HCT116 (cell line): Measurements from ENCODE around the gene ZCCHC3. TPM values are rescaled to one million over a fixed set of nuclear protein-coding genes. Genes with fewer than 3 reads are reported as not detected.

Source experiments
- ATAC-seq: fragments of 200-7000 bp; cut with Tn5 transposase; 2 replicates; pipeline ENCODE4 v1.9.1; 2020; ENCODE audit warnings: mild to moderate bottlenecking, moderate library complexity
- BruUV-seq: library from RNA; stranded (reverse); fragments of 400-500 nt; replicated peaks from 2 replicates; lab custom pipeline; 2021; lab: Mats Ljungman, UMichigan
- CTCF ChIA-PET: fragments of 300-600 bp; sonication (Branson Sonifier 250); formaldehyde crosslinking; loops from one replicate; lab custom pipeline; 2021; ENCODE audit warnings: antibody characterized with exemption; lab: Charles Lee
- POLR2A ChIA-PET: fragments of 300-600, 350-600 bp; sonication (Branson Sonifier 250); formaldehyde crosslinking; loops from one replicate; lab custom pipeline; 2021; ENCODE audit warnings: antibody characterized with exemption; lab: Charles Lee
- RAD21 ChIA-PET, 2 experiments: fragments of 300-600 bp; sonication (Branson Sonifier 250); formaldehyde crosslinking; loops; one replicate each; lab custom pipeline; 2023; ENCODE audit warnings: low total read pairs in 2 of 2; ENCODE audit not compliant: uncharacterized antibody in 2 of 2, unreplicated experiment in 2 of 2, low non-redundant PET in 1 of 2; lab: Charles Lee
- DNase-seq: peaks from one replicate; pipeline ENCODE4 v3.0.0-alpha.2; 2010; ENCODE audit warnings: low read depth, low spot score
- H2AFZ ChIP-seq: fragments of 200-600 bp; shearing (Covaris generic), sonication (generic); 2 replicates; pipeline ENCODE4 v1.6.1; 2017; ENCODE audit warnings: low read depth, mixed run types, mixed read lengths, antibody characterized with exemption, low read length; ENCODE audit not compliant: poor library complexity, severe bottlenecking
- H3K27ac ChIP-seq: 2 replicates; pipeline ENCODE4 v1.5.1; 2012; ENCODE audit warnings: low read depth, low read length
- H3K27me3 ChIP-seq: fragments of 200-600 bp; sonication (generic); 2 replicates; pipeline ENCODE4 v1.6.1; 2016; ENCODE audit warnings: mixed run types, low read length, mixed read lengths; ENCODE audit not compliant: insufficient read depth
- H3K36me3 ChIP-seq, 2 experiments: fragments of 200-500 bp in 1 of 2; fragments of 200-600 bp in 1 of 2; sonication (Bioruptor generic) in 1 of 2; sonication (generic) in 1 of 2; 2 replicates each; pipeline versions ENCODE4 v1.5.1 to v1.6.1; 2014 to 2016; ENCODE audit warnings: low read length in 2 of 2, inconsistent platforms in 1 of 2, mixed read lengths in 1 of 2, mixed run types in 1 of 2; ENCODE audit not compliant: insufficient read depth in 2 of 2, control insufficient read depth in 1 of 2
- H3K4me1 ChIP-seq, 2 experiments: fragments of 200-600 bp in 1 of 2; sonication (generic) in 1 of 2; 2 replicates each; pipeline versions ENCODE4 v1.5.1 to v1.6.1; 2012 to 2017; ENCODE audit warnings: low read length in 2 of 2, inconsistent platforms in 1 of 2, mild to moderate bottlenecking in 1 of 2, mixed read lengths in 1 of 2, mixed run types in 1 of 2, moderate library complexity in 1 of 2; ENCODE audit not compliant: insufficient read depth in 2 of 2, control insufficient read depth in 1 of 2
- H3K4me2 ChIP-seq: fragments of 200-600 bp; sonication (generic); 2 replicates; pipeline ENCODE4 v1.6.1; 2017; ENCODE audit warnings: mixed run types, low read length, mixed read lengths
- H3K4me3 ChIP-seq, 2 experiments: fragments of 200-600 bp in 1 of 2; sonication (generic) in 1 of 2; replicated peaks in 1 of 2; 2 replicates each; pipeline ENCODE4 v1.5.1; 2011 to 2016; ENCODE audit warnings: low read length in 2 of 2, control low read depth in 1 of 2, low read depth in 1 of 2, mild to moderate bottlenecking in 1 of 2, mixed read lengths in 1 of 2, mixed run types in 1 of 2
- H3K79me2 ChIP-seq: fragments of 200-600 bp; sonication (generic); 2 replicates; pipeline ENCODE4 v1.6.1; 2017; ENCODE audit warnings: mild to moderate bottlenecking, mixed run types, low read length, moderate library complexity, mixed read lengths; ENCODE audit not compliant: insufficient read depth
- H3K9ac ChIP-seq: fragments of 200-600 bp; sonication (generic); 2 replicates; pipeline ENCODE4 v1.6.1; 2016; ENCODE audit warnings: low read length, mixed read lengths
- H3K9me2 ChIP-seq: fragments of 200-600 bp; sonication (generic), shearing (Covaris generic); 2 replicates; pipeline ENCODE4 v1.6.1; 2017; ENCODE audit warnings: mixed run types, mild to moderate bottlenecking, moderate library complexity; ENCODE audit not compliant: insufficient read depth
- H3K9me3 ChIP-seq, 2 experiments: fragments of 200-500 bp in 1 of 2; fragments of 200-600 bp in 1 of 2; sonication (Bioruptor generic) in 1 of 2; sonication (generic) in 1 of 2; 2 replicates each; pipeline ENCODE4 v1.6.1; 2014 to 2017; ENCODE audit warnings: low read length in 2 of 2, mixed read lengths in 2 of 2, inconsistent platforms in 1 of 2, low read depth in 1 of 2, mild to moderate bottlenecking in 1 of 2, mixed run types in 1 of 2, moderate library complexity in 1 of 2; ENCODE audit not compliant: control insufficient read depth in 1 of 2, insufficient read depth in 1 of 2
- H4K20me1 ChIP-seq: fragments of 200-600 bp; sonication (generic), shearing (Covaris generic); 2 replicates; pipeline ENCODE4 v1.6.1; 2017; ENCODE audit warnings: mixed run types, mild to moderate bottlenecking, moderate library complexity; ENCODE audit not compliant: insufficient read depth
- CEBPB ChIP-seq: IDR thresholded peaks from 2 replicates; pipeline ENCODE4 v1.6.1; 2012; ENCODE audit warnings: low read depth
- EGR1 ChIP-seq: IDR thresholded peaks from 2 replicates; pipeline ENCODE4 v1.6.1; 2012; ENCODE audit warnings: low read depth
- EZH2phosphoT487 ChIP-seq: fragments of 200-600 bp; IDR thresholded peaks from 2 replicates; pipeline ENCODE4 v1.6.1; 2018; ENCODE audit warnings: antibody characterized with exemption, borderline replicate concordance
- FOSL1 ChIP-seq: IDR thresholded peaks from 2 replicates; pipeline ENCODE4 v1.6.1; 2012; ENCODE audit warnings: low read depth
- JUND ChIP-seq: IDR thresholded peaks from 2 replicates; pipeline ENCODE4 v1.6.1; 2012
- POLR2A ChIP-seq: IDR thresholded peaks from 2 replicates; pipeline ENCODE4 v1.7.0; 2011; ENCODE audit warnings: borderline replicate concordance; ENCODE audit not compliant: insufficient read depth, insufficient read length; ENCODE audit errors: extremely low read depth
- POLR2AphosphoS5 ChIP-seq: IDR thresholded peaks from 2 replicates; pipeline ENCODE4 v1.6.1; 2011; ENCODE audit warnings: mild to moderate bottlenecking, low read depth, low read length, moderate library complexity
- RAD21 ChIP-seq: IDR thresholded peaks from 2 replicates; pipeline ENCODE4 v1.6.1; 2012; ENCODE audit warnings: low read depth, mild to moderate bottlenecking
- SRF ChIP-seq: IDR thresholded peaks from 2 replicates; pipeline ENCODE4 v1.6.1; 2012; ENCODE audit warnings: low read depth
- TCF7L2 ChIP-seq: IDR thresholded peaks from 2 replicates; pipeline ENCODE4 v1.7.0; 2011; ENCODE audit warnings: borderline replicate concordance, inconsistent platforms; ENCODE audit not compliant: insufficient read depth, insufficient read length; ENCODE audit errors: extremely low read depth
- YY1 ChIP-seq: IDR thresholded peaks from 2 replicates; pipeline ENCODE4 v1.6.1; 2011; ENCODE audit warnings: low read length, low read depth, moderate library complexity, mild to moderate bottlenecking; ENCODE audit not compliant: insufficient replicate concordance; ENCODE audit errors: extremely low read depth
- ZFX ChIP-seq: fragments of 450-650 bp; IDR thresholded peaks from 2 replicates; pipeline ENCODE4 v1.6.1; 2017
- ZNF274 ChIP-seq: fragments of 200-500 bp; sonication (Bioruptor generic); IDR thresholded peaks from 2 replicates; pipeline ENCODE4 v1.6.1; 2014; ENCODE audit warnings: mild to moderate bottlenecking, low read depth, low read length, inconsistent platforms
- intact Hi-C: fragments of 100-400 bp; cut with micrococcal nuclease; formaldehyde crosslinking; loops from 2 replicates; pipeline ENCODE4 v1.10.0; 2022
- total RNA-seq: library from RNA; stranded (reverse); gene quantifications from one replicate; pipeline ENCODE4 v1.2.1, GENCODE V29; 2021; ENCODE audit not compliant: unreplicated experiment
- TF ChIP-seq, protein P1 (sequence below): IDR thresholded peaks from 2 replicates; pipeline ENCODE4 v1.6.1; 2012; ENCODE audit warnings: low read depth
- TF ChIP-seq, protein P2 (sequence below), 3 experiments: fragments of 200-600 bp in 1 of 3; sonication (generic) in 1 of 3; IDR thresholded peaks in 2 of 3; conservative IDR thresholded peaks in 1 of 3; 2 replicates each; pipeline ENCODE4 v1.5.1; 2012 to 2017; ENCODE audit warnings: low read depth in 2 of 3, low read length in 2 of 3, antibody characterized with exemption in 1 of 3, borderline replicate concordance in 1 of 3, control low read depth in 1 of 3, mild to moderate bottlenecking in 1 of 3, mixed read lengths in 1 of 3, mixed run types in 1 of 3, moderate library complexity in 1 of 3; ENCODE audit not compliant: insufficient read depth in 1 of 3
- TF ChIP-seq, protein P3 (sequence below): IDR thresholded peaks from 2 replicates; pipeline ENCODE4 v1.6.1; 2012

Gene ZCCHC3
- total RNA-seq, 1 experiment from 2014 or later = 19.3 TPM

DNA sequence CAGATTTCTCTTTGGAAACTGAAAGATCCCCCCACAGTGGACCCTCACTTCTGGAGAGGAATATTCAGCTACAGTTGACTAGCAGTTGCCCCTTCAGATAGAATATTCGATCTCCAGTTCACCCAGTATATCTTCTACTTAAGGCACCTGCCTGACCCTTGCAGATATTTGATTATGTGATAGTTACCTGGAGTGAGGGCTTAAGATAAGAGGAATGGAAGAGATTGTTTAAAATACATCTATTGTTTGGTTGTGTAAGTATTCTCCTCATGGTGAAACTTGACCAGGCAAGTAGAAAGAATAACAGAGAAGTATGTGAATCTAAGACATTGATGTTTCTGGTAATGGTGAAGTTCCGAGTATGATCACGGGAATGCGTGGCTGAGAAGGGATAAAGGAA, 1.6 kb upstream of the ZCCHC3 start:
- DNase-seq = no peak
- no peak overlapping the region for H3K27ac ChIP-seq
- H3K79me2 ChIP-seq = peaks cover 32% of the 10 kb centered on the region
- H3K9me2 ChIP-seq = no peaks in the 10 kb centered on the region
- H3K4me3 ChIP-seq = no peak overlapping the region
- H4K20me1 ChIP-seq = peaks cover 3% of the 10 kb centered on the region; the same call in 1 of the 2 replicates
- no peak for ATAC-seq
- no peaks in the 10 kb centered on the region for H3K27me3 ChIP-seq
- H3K9me3 ChIP-seq = no peaks in the 10 kb centered on the region
- intact Hi-C loops = no loop called here
- CTCF ChIA-PET = no interaction called here
- no peak overlapping the region for H3K9ac ChIP-seq
- TF ChIP-seq EZH2phosphoT487 (no peak), CEBPB (no peak), POLR2A (no peak), ZFX (no peak), RAD21 (no peak), JUND (no peak), TCF7L2 (no peak), SRF (no peak), ZNF274 (no peak), YY1 (no peak), POLR2AphosphoS5 (no peak), EGR1 (no peak), FOSL1 (no peak)
- TF ChIP-seq, protein P1, sequence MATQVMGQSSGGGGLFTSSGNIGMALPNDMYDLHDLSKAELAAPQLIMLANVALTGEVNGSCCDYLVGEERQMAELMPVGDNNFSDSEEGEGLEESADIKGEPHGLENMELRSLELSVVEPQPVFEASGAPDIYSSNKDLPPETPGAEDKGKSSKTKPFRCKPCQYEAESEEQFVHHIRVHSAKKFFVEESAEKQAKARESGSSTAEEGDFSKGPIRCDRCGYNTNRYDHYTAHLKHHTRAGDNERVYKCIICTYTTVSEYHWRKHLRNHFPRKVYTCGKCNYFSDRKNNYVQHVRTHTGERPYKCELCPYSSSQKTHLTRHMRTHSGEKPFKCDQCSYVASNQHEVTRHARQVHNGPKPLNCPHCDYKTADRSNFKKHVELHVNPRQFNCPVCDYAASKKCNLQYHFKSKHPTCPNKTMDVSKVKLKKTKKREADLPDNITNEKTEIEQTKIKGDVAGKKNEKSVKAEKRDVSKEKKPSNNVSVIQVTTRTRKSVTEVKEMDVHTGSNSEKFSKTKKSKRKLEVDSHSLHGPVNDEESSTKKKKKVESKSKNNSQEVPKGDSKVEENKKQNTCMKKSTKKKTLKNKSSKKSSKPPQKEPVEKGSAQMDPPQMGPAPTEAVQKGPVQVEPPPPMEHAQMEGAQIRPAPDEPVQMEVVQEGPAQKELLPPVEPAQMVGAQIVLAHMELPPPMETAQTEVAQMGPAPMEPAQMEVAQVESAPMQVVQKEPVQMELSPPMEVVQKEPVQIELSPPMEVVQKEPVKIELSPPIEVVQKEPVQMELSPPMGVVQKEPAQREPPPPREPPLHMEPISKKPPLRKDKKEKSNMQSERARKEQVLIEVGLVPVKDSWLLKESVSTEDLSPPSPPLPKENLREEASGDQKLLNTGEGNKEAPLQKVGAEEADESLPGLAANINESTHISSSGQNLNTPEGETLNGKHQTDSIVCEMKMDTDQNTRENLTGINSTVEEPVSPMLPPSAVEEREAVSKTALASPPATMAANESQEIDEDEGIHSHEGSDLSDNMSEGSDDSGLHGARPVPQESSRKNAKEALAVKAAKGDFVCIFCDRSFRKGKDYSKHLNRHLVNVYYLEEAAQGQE = no peak
- TF ChIP-seq, protein P2, sequence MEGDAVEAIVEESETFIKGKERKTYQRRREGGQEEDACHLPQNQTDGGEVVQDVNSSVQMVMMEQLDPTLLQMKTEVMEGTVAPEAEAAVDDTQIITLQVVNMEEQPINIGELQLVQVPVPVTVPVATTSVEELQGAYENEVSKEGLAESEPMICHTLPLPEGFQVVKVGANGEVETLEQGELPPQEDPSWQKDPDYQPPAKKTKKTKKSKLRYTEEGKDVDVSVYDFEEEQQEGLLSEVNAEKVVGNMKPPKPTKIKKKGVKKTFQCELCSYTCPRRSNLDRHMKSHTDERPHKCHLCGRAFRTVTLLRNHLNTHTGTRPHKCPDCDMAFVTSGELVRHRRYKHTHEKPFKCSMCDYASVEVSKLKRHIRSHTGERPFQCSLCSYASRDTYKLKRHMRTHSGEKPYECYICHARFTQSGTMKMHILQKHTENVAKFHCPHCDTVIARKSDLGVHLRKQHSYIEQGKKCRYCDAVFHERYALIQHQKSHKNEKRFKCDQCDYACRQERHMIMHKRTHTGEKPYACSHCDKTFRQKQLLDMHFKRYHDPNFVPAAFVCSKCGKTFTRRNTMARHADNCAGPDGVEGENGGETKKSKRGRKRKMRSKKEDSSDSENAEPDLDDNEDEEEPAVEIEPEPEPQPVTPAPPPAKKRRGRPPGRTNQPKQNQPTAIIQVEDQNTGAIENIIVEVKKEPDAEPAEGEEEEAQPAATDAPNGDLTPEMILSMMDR (IDR thresholded peaks at IDR 0.05 in 2 of 3, conservative IDR thresholded peaks at IDR 0.05 in 1 of 3; ENCODE audit: borderline replicate concordance in 1 of 3, insufficient read depth in 1 of 3, low read depth in 2 of 3, low read length in 2 of 3) = no peak
- TF ChIP-seq, protein P3, sequence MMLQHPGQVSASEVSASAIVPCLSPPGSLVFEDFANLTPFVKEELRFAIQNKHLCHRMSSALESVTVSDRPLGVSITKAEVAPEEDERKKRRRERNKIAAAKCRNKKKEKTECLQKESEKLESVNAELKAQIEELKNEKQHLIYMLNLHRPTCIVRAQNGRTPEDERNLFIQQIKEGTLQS = no peak
- POLR2A ChIA-PET = no interaction called here
- H3K4me1 ChIP-seq = peaks cover 22 to 46% of the 10 kb centered on the region in 2 experiments
- RAD21 ChIA-PET = no interaction called here
- no TSS peak for BruUV-seq
- no peak overlapping the region for H2AFZ ChIP-seq
- H3K4me2 ChIP-seq = no peak overlapping the region
- H3K36me3 ChIP-seq = peaks cover 4 to 18% of the 10 kb centered on the region in 2 experiments; a peak in 3 of 4 replicates
